Neuron (in vitro differentiated cells): Measurements from ENCODE around the gene PTX4.

Experiments
- H2AFZ ChIP-seq: one replicate; pipeline ENCODE4 v1.6.1; 2013; ENCODE audit warnings: low read depth, mild to moderate bottlenecking, inconsistent platforms, low read length, moderate library complexity
- H3K27me3 ChIP-seq: one replicate; pipeline ENCODE4 v1.6.1; 2013; ENCODE audit warnings: low read length; ENCODE audit not compliant: insufficient read depth
- H3K36me3 ChIP-seq: one replicate; pipeline ENCODE4 v1.6.1; 2013; ENCODE audit warnings: low read length; ENCODE audit not compliant: insufficient read depth
- H3K4me1 ChIP-seq: one replicate; pipeline ENCODE4 v1.6.1; 2013; ENCODE audit warnings: low read length; ENCODE audit not compliant: insufficient read depth
- H3K4me3 ChIP-seq: 2 replicates; pipeline ENCODE4 v1.5.1; 2013; ENCODE audit warnings: mild to moderate bottlenecking, low read length, moderate library complexity
- H3K9me3 ChIP-seq: one replicate; pipeline ENCODE4 v1.6.1; 2013; ENCODE audit warnings: low read length

Gene PTX4

GRCh38 chr16:1501630-1502029, 12.9 kb upstream of the PTX4 start:
- Histone ChIP-seq H3K9me3 (no peaks in the 10 kb centered on the region), H3K4me1 (no peaks in the 10 kb centered on the region), H3K36me3 (peaks cover 69% of the 10 kb centered on the region)

GRCh38 chr16:1500465-1501150, 11.9 kb upstream of the PTX4 start:
- Histone ChIP-seq H3K4me1 (no peaks in the 10 kb centered on the region), H3K27me3 (no peaks in the 10 kb centered on the region), H3K36me3 (peaks cover 61% of the 10 kb centered on the region)

More at GRCh38 chr16:1501630-1502029, 12.9 kb upstream of the PTX4 start:
- H2AFZ ChIP-seq, result no peak overlapping the region
- H3K27me3 ChIP-seq, result no peaks in the 10 kb centered on the region
- H3K4me3 ChIP-seq, result no peak overlapping the region

DNA sequence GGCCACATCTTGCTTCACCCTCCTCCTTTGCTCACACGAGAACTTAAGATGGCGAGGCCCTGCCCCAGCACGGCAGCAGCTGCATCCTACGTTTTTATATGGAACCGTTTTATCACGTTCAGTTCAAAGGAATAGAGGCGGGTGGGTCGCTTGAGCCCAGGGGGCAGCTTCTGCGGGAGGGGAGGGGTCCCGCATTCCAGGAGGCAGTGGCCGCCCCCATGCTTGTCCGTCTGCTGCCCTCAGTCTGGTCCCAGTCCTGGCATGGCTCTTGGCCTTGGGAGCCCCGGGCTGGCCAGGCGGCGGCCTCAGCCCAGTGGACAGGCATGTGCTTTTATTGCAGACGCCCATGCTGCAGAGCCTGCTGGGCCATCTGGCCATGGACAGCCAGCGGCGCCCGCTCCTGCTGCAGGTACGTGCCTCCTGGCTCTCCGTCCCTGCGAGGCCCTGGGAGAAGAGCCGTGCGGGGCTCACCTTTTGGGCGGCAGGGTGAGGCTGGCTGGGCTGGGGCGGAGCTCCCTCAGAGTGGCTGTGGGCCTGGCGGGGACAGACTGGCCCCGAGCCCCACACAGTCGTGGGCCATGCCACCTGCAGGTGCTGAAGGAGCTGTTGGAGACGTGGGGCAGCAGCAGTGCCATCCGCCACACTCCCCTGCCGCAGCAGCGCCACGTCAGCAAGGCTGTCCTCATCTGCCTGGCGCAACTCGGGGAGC, 11.2 kb upstream of the PTX4 start:
- Histone ChIP-seq H3K9me3 (no peaks in the 10 kb centered on the region), H3K4me1 (no peaks in the 10 kb centered on the region), H3K36me3 (peaks cover 68% of the 10 kb centered on the region), H3K4me3 (no peak overlapping the region), H3K27me3 (no peaks in the 10 kb centered on the region), H2AFZ (no peak overlapping the region)

More at GRCh38 chr16:1500465-1501150, 11.9 kb upstream of the PTX4 start:
- Histone ChIP-seq H2AFZ (no peak overlapping the region), H3K9me3 (no peaks in the 10 kb centered on the region), H3K4me3 (no peak overlapping the region)

DNA sequence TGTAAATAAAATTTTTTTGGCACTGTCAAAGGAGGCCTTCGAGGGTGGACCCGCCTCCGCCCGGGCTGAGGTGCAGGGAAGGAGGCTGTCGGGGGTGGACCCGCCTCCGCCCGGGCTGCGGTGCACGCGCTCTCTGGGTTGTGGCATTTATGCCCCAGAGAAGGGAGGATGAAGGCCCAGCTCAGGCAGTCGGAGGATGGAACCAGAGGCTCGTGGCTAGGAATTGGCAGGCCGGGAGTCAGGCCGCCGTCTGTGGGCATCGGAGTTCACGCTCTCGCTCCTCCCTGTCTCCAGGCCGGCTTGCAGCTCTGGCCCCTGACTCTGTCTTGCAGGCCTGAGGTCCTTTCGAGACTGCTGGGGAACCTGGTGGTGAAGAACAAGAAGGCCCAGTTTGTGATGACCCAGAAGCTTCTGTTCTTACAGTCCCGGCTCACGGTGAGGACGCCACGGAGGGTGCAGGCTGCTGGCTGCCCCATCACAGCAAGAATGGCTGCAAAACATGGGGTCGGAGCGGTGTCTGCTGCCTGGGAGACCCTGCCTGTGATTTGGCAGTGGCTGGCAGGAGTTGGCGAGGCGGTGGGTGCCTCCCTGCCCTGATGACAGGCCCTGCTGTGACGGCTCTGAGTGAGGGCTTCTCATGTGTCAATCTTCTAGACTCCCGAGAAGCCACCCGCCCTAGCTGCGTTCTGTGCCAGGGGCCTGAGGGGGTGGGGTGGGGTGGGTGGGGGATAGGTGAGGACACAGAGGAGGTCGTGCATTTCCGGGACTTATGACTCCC, 10.3 kb upstream of the PTX4 start:
- Histone ChIP-seq H2AFZ (no peak overlapping the region), H3K4me1 (peaks cover 8% of the 10 kb centered on the region), H3K4me3 (no peak overlapping the region), H3K9me3 (no peaks in the 10 kb centered on the region), H3K36me3 (peaks cover 73% of the 10 kb centered on the region), H3K27me3 (no peaks in the 10 kb centered on the region)

GRCh38 chr16:1497014-1497598, 8.4 kb upstream of the PTX4 start:
- Histone ChIP-seq H3K4me3 (no peak overlapping the region), H3K4me1 (peaks cover 15% of the 10 kb centered on the region), H3K36me3 (peaks cover 56% of the 10 kb centered on the region), H2AFZ (no peak overlapping the region), H3K9me3 (no peaks in the 10 kb centered on the region), H3K27me3 (no peaks in the 10 kb centered on the region)

GRCh38 chr16:1496464-1496863, 7.7 kb upstream of the PTX4 start:
- peaks cover 15% of the 10 kb centered on the region for H3K4me1 ChIP-seq
- no peak overlapping the region for H2AFZ ChIP-seq
- peaks cover 49% of the 10 kb centered on the region for H3K36me3 ChIP-seq
- no peak overlapping the region for H3K4me3 ChIP-seq
- H3K9me3 ChIP-seq, result no peaks in the 10 kb centered on the region
- H3K27me3 ChIP-seq, result no peaks in the 10 kb centered on the region

DNA sequence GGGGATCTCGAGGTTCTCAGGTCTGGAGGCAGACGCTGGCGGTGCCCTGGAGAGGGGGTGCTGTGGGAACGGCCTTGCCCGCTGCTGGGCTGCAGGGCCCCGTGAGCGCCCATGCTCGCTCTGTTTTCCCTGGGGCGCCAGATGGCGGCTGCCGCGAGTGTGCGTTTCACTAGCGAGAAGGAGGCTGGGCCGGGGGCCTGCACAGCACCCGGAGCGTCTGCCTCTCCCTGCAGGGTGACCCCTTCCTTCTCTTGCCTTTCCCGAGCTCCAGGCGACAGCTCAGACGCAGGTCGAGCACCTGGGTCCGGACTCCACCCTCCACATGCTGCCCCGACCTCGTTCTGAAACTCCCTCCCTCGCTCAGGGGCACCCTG, 7.1 kb upstream of the PTX4 start:
- Histone ChIP-seq H3K36me3 (peaks cover 45% of the 10 kb centered on the region), H3K9me3 (no peaks in the 10 kb centered on the region), H3K27me3 (no peaks in the 10 kb centered on the region), H3K4me1 (peaks cover 15% of the 10 kb centered on the region), H2AFZ (no peak overlapping the region), H3K4me3 (no peak overlapping the region)

DNA sequence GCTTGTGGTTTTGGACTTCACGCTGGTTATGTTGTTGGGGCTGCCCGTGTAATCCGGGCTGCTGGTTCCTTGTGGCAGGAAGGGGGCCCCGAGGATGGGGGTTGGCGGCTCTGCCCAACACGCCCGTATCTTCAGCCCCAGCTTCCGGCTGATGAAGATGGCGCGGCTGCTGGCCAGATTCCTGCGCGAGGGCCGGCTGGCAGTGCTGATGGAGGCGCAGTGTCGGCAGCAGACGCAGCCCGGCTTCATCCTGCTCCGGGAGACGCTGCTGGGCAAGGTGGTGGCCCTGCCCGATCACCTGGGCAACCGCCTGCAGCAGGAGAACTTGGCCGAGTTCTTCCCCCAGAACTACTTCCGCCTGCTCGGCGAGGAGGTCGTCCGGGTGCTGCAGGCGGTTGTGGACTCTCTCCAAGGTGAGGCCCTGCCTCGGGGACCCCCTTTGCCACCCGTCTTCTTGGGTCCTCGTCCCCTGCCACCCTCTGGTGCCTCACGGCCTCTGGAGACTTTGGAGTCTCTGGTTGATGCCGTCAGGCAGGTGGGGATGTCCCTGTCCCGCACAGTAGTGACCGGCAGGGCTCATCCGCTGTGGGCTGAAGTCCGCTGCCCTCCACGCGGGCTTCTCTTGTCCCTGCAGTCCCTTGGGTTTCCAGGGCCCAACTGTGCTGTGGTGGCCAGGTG, 6.6 kb upstream of the PTX4 start:
- H3K36me3 ChIP-seq, result peaks cover 42% of the 10 kb centered on the region
- no peak overlapping the region for H2AFZ ChIP-seq
- no peaks in the 10 kb centered on the region for H3K27me3 ChIP-seq

DNA sequence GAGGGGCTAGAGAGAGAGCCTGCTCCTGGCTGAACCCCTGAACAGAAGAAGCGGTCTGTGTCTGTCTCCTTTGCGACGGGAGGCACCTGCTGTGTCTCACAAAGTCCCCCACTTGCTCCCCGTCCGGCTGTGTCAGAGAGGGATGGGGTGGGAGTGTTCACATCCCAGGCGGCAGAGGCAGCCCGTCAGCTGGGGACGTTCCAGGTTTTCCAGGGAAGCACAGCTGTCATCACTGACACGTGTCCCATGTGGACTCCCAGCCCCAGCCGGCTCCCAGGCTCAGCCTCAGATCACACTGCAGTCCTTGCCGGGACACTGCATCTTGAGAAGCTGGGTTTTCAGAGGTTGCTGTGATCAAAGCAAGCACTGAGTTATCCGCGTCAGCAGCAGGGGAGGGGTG, 6.0 kb upstream of the PTX4 start:
- Histone ChIP-seq H3K9me3 (no peaks in the 10 kb centered on the region), H3K36me3 (peaks cover 36% of the 10 kb centered on the region), H3K27me3 (no peaks in the 10 kb centered on the region), H3K4me3 (peak overlapping the region; percentile 54), H3K4me1 (peaks cover 15% of the 10 kb centered on the region), H2AFZ (no peak overlapping the region)

More for the DNA sequence above, 6.6 kb upstream of the PTX4 start:
- H3K9me3 ChIP-seq, result no peaks in the 10 kb centered on the region
- peaks cover 15% of the 10 kb centered on the region for H3K4me1 ChIP-seq
- no peak overlapping the region for H3K4me3 ChIP-seq

DNA sequence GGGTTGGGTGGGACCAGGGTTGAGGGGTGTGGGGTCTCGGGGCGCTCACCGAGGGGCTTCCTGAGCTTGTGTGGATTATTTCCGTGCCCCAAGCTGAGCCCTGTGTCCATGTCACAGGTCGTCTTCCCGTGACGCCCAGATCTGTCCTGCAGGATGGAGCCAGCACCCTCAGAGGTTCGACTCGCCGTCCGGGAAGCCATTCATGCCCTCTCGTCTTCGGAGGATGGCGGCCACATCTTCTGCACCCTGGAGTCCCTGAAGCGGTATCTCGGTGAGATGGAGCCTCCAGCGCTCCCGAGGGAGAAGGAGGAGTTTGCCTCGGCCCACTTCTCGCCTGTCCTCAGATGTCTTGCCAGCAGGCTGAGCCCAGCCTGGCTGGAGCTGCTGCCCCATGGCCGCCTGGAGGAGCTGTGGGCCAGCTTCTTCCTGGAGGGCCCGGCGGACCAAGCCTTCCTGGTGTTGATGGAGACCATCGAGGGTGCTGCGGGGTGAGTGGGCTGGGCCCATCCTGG, 5.4 kb upstream of the PTX4 start:
- H3K36me3 ChIP-seq, result peaks cover 32% of the 10 kb centered on the region
- no peak overlapping the region for H2AFZ ChIP-seq
- no peaks in the 10 kb centered on the region for H3K9me3 ChIP-seq
- peaks cover 15% of the 10 kb centered on the region for H3K4me1 ChIP-seq
- H3K4me3 ChIP-seq, result peak overlapping the region; percentile 54
- no peaks in the 10 kb centered on the region for H3K27me3 ChIP-seq

DNA sequence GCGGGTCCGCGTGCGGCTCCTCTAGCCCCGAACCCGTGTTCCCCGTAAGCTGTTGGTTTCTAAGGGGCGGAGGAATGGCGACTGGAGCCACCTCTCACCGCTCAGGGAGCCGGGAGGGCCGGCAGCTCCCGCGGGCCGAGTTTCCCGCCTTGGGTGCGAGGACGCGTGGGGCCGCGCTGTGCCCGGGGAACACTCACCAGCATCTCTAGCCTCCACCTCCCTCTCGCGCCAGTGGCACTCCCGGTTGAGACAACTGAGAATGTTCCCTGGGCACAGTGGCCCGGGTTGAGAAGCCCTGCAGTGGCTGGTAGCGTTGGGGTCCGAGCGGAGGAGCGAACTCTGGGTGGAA, 5.0 kb upstream of the PTX4 start:
- H2AFZ ChIP-seq, result peak overlapping the region; percentile 40
- H3K36me3 ChIP-seq, result peaks cover 28% of the 10 kb centered on the region
- H3K4me3 ChIP-seq, result peak overlapping the region; percentile 54
- no peaks in the 10 kb centered on the region for H3K9me3 ChIP-seq
- H3K27me3 ChIP-seq, result no peaks in the 10 kb centered on the region
- peaks cover 15% of the 10 kb centered on the region for H3K4me1 ChIP-seq

DNA sequence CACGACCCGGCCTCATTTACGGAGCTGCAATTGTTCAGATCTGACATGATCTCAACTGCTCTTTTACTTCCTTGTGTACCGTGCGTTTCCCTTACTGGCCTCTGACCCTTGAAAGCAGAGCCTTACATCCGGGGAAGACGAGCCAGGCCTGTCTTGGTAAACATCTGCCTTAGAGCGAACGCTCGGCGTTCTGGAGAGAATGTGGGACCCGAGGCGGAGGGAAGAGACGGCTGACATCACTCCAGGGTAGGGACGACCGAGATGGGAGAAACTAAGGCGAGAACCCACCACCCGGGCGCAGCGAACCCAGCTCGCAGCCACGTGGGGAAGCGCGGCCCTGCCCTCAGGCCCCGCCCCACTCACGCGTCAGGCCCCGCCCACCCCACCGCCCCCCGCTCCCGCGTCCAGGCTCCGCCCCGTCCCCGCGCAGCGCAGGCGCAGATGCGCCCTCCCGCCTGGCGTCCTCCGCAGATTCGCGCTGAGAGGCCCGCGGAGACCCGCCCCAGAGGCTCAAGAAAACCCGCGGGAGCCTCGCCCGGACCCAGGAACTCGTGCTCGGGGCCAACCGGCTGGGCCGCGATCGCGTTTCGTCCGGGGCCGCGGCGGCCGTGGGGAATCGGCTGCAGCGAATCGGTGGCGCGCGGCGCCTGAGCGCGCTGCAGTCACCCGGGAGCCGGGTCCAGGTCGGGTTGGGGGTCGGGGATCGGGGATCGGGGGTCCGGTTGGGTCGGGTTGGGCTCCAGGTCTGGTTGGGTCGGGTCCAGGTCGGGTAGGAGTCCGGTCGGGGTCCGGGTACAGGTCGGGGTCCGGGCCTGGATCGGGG, 4.4 kb upstream of the PTX4 start, which contains the start of gene TELO2:
Gene TELO2 (plus strand): TSS at position 438 of the 823 bp plus-strand sequence. CDS start 922 bp downstream, outside the sequence.
- H3K9me3 ChIP-seq, result no peaks in the 10 kb centered on the region
- H2AFZ ChIP-seq, result peak within 1 kb of the TSS; percentile 40
- peaks cover 28% of the 10 kb centered on the region for H3K36me3 ChIP-seq
- peak within 1 kb of the TSS; percentile 54 for H3K4me3 ChIP-seq
- peaks cover 15% of the 10 kb centered on the region for H3K4me1 ChIP-seq
- H3K27me3 ChIP-seq, result no peaks in the 10 kb centered on the region
